GM21825 (cell line): ENCODE data around the gene TCP11X1.
"Not testable (repeated sequence)": the region's sequence is repeated elsewhere in the genome, so short reads cannot be mapped to it uniquely, and the experiment has no call there.

Source experiments
- ATAC-seq: cut with Tn5 transposase; IDR thresholded peaks from one replicate; pipeline ENCODE4 v1.9.1; 2021; ENCODE audit warnings: mild to moderate bottlenecking, moderate library complexity; ENCODE audit not compliant: unreplicated experiment

Gene TCP11X1

DNA sequence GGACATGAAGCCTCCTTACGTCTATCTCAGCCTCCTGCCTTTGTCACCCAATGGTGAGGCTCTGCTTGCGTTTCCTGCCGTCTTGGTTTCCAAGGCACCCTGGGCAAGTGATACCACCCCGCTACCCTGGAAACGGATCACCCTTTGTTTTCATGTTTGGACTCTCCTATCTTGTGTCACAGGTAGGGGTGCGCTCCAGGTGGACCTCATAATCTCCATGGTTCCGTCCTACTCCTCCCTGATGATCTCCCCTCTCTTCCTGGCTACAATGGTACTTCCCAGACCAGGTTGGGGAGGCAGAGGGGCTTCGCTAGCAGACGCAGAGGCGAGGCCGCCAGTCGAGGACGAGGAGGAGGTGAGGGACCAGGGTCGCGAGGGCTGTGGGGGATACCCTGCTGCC, at the start of gene TCP11X1:
Gene TCP11X1 (plus strand): TSS at position 316 of the 400 bp plus-strand sequence.
- ATAC-seq, result not testable (repeated sequence)

DNA sequence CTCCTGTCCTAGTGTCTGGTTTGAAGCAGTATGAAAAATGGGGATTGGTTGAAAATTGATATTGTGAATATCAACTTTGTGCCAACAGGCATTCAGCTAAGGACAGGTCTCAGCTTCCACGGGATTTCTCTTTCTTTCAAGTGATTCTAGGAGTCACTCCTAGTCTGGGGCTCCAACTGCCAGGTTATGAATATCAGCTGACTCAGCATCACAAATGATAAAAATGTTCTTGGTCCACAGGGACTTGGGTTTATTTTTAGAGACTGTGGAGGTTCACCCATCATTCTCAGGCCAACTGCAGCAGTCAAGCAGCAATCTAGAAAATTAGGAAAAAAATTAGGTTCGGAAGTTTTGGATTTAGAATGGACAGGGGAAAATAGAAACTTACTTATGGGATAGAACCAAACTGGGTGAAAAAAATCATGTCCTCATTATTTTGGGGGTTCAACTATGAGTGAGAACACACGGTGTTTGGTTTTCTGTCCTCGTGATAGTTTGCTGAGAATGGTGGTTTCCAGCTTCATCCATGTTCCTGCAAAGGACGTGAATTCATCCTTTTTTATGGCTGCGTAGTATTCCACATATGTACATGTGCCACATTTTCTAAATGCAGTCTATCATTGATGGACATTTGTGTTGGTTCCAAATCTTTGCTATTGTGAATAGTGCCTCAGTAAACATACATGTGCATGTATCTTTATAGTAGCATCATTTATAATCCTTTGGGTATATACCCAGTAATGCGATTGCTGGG, 29.0 kb upstream of the TCP11X1 start:
- ATAC-seq, result no peak

DNA sequence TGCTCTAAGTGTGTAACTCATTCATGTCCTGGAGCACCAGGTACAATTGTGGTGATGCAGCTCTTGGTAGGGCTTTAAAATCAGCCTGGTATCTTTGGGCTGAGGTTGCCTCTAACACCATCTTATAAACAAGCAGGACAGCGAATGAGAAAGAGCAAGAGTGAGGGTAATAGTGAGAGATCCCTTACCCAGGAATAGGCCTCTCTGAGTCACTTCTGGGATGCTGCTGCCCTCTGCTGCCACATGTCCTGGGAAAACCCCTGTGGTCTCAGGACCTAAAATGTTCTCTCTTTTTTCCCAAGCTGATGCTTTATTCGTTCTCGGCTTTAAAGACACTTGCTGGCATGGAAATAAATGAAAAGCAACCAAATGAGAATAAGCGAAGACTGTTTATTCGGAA, 7.2 kb upstream of the TCP11X1 start:
- ATAC-seq, result not testable (repeated sequence)

DNA sequence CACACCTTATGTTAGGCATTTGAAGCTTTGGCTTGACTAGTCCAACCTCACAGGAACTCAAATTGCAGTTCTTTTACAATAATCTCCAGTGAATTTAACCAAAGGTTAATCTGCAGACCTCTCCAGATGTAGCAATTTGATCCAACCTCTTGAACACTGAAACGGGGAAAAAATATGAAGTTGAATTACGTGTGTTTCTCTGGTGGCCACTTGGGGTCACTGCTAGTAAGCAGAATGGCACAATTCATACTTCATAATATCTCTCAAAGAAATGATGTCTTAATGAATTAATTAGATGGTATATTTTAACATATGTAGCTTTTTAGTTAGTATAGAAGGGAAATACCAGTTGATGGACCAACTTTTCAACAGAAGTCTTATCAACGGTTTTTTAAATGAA, 1.4 kb downstream of the TCP11X1 start:
- not testable (repeated sequence) for ATAC-seq

DNA sequence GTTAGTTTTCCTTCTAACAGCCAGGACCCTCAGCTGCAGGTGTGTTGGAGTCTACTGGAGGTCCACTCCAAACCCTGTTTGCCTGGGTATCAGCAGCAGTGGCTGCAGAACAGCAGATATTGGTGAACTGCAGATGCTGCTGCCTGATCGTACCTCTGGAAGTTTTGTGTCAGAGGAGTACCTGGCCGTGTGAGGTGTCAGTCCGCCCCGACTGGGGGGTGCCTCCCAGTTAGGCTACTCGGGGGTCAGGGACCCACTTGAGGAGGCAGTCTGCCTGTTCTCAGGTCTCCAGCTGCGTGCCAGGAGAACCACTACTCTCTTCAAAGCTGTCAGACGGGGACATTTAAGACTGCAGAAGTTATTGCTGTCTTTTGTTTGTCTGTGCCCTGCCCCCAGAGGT, 20.6 kb downstream of the TCP11X1 start:
- ATAC-seq, result not testable (repeated sequence)

DNA sequence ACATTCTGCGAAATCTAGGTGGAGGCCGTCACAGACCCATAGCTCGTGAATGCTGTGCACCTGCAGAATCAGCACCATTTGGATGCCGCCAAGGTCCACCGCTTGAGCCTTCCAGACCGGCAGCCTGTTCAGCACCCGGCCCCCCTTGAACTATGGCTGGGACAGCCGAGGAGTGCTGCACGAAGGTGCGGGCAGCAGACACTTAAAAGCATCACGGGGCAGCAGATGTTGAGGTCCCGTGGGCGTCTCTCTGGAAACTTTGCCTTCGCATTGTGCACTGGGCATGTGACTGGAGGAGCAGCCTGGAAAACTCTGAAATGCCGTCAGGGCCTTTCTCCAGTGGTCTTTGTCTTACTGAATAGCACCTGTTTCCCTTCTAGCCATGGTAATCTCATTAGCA, 25.2 kb downstream of the TCP11X1 start:
- not testable (repeated sequence) for ATAC-seq

DNA sequence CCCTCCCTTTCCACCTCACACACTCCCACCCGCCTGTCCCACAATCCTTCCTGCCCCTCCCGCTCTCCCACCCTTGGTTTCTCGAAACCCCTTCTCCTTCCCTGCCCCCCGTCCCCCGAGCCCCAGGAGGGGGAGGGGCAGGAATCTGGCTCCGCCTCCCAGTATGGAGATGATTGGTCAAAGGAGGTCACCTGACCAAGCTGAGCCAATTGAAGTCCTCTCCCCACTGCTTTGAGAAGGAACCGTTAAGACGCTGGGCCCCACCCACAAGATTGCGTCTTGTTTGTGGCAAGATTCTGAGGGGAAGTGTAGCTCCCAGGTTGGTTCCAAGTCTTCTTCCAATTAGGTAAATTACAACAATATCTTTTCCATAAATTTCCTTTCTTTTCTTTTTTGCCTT, 31.8 kb downstream of the TCP11X1 start, which contains the start of gene NXF2:
Gene NXF2 (plus strand): TSS at position 275 of the 400 bp plus-strand sequence. CDS start 59,912 bp downstream, outside the sequence.
- not testable (repeated sequence) for ATAC-seq

DNA sequence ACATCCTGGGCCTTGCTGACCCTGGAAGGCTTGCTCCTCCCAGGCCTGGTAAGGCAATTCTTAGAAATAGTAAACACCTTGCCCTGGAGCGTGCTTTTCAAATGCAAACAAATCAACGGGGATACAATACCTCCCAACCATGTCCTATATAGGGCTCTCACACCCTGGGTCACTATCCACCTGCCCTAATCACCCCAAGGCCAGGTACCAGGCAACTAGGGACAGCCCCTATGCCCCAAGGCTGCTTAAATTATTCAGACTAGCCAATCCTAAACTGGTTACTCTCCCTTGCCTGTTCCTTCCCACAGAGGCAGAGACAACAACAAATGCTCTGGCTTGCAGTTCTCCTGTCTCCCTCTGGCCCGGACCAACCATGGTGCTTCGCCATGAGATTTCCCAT, 57.1 kb downstream of the TCP11X1 start:
- not testable (repeated sequence) for ATAC-seq
